Panc1 (cell line): Measurements from ENCODE around the gene KRT10. TPM values are rescaled to one million over a fixed set of nuclear protein-coding genes. Genes with fewer than 3 reads are reported as not detected.
A peak's percentile ranks its signal among the peaks of the same experiment; 100 is the strongest.

Source experiments
- ATAC-seq: fragments of 200-7000 bp; cut with Tn5 transposase; 2 replicates; pipeline ENCODE4 v1.9.1; 2020; ENCODE audit warnings: mild to moderate bottlenecking, moderate library complexity
- BruUV-seq: library from RNA; stranded (reverse); fragments of 400-500 nt; replicated peaks from 2 replicates; lab custom pipeline; 2021; lab: Mats Ljungman, UMichigan
- CTCF ChIA-PET: fragments of 300-600 bp; sonication (Branson Sonifier 250); formaldehyde crosslinking; loops from one replicate; lab custom pipeline; 2022; ENCODE audit warnings: antibody characterized with exemption; lab: Charles Lee
- POLR2A ChIA-PET: fragments of 300-600 bp; sonication (Branson Sonifier 250); formaldehyde crosslinking; loops from one replicate; lab custom pipeline; 2022; ENCODE audit warnings: antibody characterized with exemption; lab: Charles Lee
- DNase-seq: peaks from one replicate; pipeline ENCODE4 v3.0.0-alpha.2; 2010; ENCODE audit warnings: low read depth, low spot score
- H3K27ac ChIP-seq: 2 replicates; pipeline ENCODE4 v1.5.1; 2011; ENCODE audit warnings: mild to moderate bottlenecking, low read length, inconsistent platforms
- H3K27me3 ChIP-seq: fragments of 200-500 bp; sonication (Bioruptor generic); 2 replicates; pipeline ENCODE4 v1.6.0; 2014; ENCODE audit warnings: low read length, inconsistent platforms; ENCODE audit not compliant: control insufficient read depth, insufficient read depth
- H3K36me3 ChIP-seq: fragments of 200-500 bp; sonication (Bioruptor generic); 2 replicates; pipeline ENCODE4 v1.5.1; 2014; ENCODE audit warnings: inconsistent platforms, mild to moderate bottlenecking, low read length, moderate library complexity; ENCODE audit not compliant: control insufficient read depth, insufficient read depth
- H3K4me1 ChIP-seq: 2 replicates; pipeline ENCODE4 v1.5.1; 2011; ENCODE audit warnings: inconsistent platforms, mild to moderate bottlenecking, low read length, moderate library complexity; ENCODE audit not compliant: control insufficient read depth, insufficient read depth
- H3K4me3 ChIP-seq, 2 experiments: 2 replicates each; pipeline ENCODE4 v1.5.1; 2011 to 2012; ENCODE audit warnings: low read depth in 2 of 2, low read length in 2 of 2, mild to moderate bottlenecking in 2 of 2, inconsistent platforms in 1 of 2, moderate library complexity in 1 of 2
- H3K9me3 ChIP-seq: fragments of 200-500 bp; sonication (Bioruptor generic); 2 replicates; pipeline ENCODE4 v1.5.1; 2014; ENCODE audit warnings: low read depth, mild to moderate bottlenecking, inconsistent platforms, low read length, moderate library complexity; ENCODE audit not compliant: control insufficient read depth, insufficient read depth
- POLR2AphosphoS5 ChIP-seq: IDR thresholded peaks from 2 replicates; pipeline ENCODE4 v1.6.1; 2012; ENCODE audit warnings: mild to moderate bottlenecking, low read depth, low read length, moderate library complexity
- SIN3A ChIP-seq: IDR thresholded peaks from 2 replicates; pipeline ENCODE4 v1.6.1; 2012; ENCODE audit warnings: low read depth, mild to moderate bottlenecking, low read length, moderate library complexity, borderline replicate concordance; ENCODE audit not compliant: insufficient read depth
- TCF7L2 ChIP-seq: IDR thresholded peaks from 2 replicates; pipeline ENCODE4 v1.6.1; 2011; ENCODE audit warnings: mild to moderate bottlenecking, low read depth, low read length, inconsistent platforms
- in situ Hi-C: cut with HindIII; loops from 2 replicates; pipeline ENCODE4 v1.10.0; 2016; ENCODE audit warnings: low sequenced_read_pairs, low pct_unique_long_range_greater_than_20kb
- intact Hi-C: fragments of 100-400 bp; cut with micrococcal nuclease; formaldehyde crosslinking; loops from one replicate; pipeline ENCODE4 v1.10.0; 2022; ENCODE audit not compliant: unreplicated experiment
- total RNA-seq: library from RNA; stranded (reverse); gene quantifications from one replicate; pipeline ENCODE4 v1.2.1, GENCODE V29; 2021; ENCODE audit not compliant: unreplicated experiment
- TF ChIP-seq, protein P1 (sequence below), 2 experiments: IDR thresholded peaks; 2 replicates each; pipeline ENCODE4 v1.6.1; 2011 to 2012; ENCODE audit warnings: low read depth in 2 of 2, control low read depth in 1 of 2, low read length in 1 of 2, mild to moderate bottlenecking in 1 of 2, moderate library complexity in 1 of 2; ENCODE audit not compliant: insufficient read depth in 1 of 2
- TF ChIP-seq, protein P2 (sequence below): fragments of 450-650 bp; IDR thresholded peaks from 2 replicates; pipeline ENCODE4 v1.5.1; 2017; ENCODE audit warnings: mild to moderate bottlenecking

Gene KRT10
- total RNA-seq, 1 experiment from 2014 or later, result 70.8 TPM

DNA sequence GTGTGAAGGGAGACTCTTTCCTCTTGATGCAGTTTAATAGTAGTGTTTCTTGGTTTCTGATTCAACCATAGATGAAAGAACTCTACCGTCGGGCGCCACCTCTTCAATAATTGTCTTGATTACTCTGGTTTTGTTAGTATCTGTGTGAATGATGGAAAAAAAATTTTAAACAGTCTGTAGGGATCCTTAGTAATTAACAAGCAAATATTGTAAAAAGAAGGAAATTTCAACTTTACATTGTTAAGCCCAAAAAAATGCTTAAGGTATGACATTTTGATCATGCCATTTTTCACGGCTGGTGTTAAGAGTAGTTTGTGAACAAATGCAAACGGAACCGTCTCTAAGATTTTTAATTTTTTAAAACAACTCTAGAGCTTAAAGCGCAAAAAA lies 4.1 kb downstream of the KRT10 start:
- TF ChIP-seq, protein P1, sequence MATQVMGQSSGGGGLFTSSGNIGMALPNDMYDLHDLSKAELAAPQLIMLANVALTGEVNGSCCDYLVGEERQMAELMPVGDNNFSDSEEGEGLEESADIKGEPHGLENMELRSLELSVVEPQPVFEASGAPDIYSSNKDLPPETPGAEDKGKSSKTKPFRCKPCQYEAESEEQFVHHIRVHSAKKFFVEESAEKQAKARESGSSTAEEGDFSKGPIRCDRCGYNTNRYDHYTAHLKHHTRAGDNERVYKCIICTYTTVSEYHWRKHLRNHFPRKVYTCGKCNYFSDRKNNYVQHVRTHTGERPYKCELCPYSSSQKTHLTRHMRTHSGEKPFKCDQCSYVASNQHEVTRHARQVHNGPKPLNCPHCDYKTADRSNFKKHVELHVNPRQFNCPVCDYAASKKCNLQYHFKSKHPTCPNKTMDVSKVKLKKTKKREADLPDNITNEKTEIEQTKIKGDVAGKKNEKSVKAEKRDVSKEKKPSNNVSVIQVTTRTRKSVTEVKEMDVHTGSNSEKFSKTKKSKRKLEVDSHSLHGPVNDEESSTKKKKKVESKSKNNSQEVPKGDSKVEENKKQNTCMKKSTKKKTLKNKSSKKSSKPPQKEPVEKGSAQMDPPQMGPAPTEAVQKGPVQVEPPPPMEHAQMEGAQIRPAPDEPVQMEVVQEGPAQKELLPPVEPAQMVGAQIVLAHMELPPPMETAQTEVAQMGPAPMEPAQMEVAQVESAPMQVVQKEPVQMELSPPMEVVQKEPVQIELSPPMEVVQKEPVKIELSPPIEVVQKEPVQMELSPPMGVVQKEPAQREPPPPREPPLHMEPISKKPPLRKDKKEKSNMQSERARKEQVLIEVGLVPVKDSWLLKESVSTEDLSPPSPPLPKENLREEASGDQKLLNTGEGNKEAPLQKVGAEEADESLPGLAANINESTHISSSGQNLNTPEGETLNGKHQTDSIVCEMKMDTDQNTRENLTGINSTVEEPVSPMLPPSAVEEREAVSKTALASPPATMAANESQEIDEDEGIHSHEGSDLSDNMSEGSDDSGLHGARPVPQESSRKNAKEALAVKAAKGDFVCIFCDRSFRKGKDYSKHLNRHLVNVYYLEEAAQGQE (IDR thresholded peaks at IDR 0.05; ENCODE audit: insufficient read depth in 1 of 2, low read depth in 2 of 2, low read length in 1 of 2), result no peak
- TF ChIP-seq SIN3A, result no peak
- TF ChIP-seq POLR2AphosphoS5, result no peak
- no peak for TF ChIP-seq TCF7L2
- TF ChIP-seq, protein P2, sequence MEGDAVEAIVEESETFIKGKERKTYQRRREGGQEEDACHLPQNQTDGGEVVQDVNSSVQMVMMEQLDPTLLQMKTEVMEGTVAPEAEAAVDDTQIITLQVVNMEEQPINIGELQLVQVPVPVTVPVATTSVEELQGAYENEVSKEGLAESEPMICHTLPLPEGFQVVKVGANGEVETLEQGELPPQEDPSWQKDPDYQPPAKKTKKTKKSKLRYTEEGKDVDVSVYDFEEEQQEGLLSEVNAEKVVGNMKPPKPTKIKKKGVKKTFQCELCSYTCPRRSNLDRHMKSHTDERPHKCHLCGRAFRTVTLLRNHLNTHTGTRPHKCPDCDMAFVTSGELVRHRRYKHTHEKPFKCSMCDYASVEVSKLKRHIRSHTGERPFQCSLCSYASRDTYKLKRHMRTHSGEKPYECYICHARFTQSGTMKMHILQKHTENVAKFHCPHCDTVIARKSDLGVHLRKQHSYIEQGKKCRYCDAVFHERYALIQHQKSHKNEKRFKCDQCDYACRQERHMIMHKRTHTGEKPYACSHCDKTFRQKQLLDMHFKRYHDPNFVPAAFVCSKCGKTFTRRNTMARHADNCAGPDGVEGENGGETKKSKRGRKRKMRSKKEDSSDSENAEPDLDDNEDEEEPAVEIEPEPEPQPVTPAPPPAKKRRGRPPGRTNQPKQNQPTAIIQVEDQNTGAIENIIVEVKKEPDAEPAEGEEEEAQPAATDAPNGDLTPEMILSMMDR, result no peak
- Histone ChIP-seq H3K9me3 (no peaks in the 10 kb centered on the region), H3K4me3 (peak overlapping the region; percentile 71 to 90), H3K27me3 (no peaks in the 10 kb centered on the region), H3K27ac (peak overlapping the region; percentile 98), H3K4me1 (peaks cover 16% of the 10 kb centered on the region; the same call in 1 of the 2 replicates), H3K36me3 (peaks cover 8% of the 10 kb centered on the region; the same call in 1 of the 2 replicates)
- TSS peak; percentile 99 for BruUV-seq
- intact Hi-C loops, result no loop called here
- ATAC-seq (no peak), DNase-seq (no peak)
- CTCF ChIA-PET, result interaction anchor here (0.6 kb wide), 2 partner anchors 44 to 844 kb away, joined by 3 to 7 read pairs; no protein-coding TSS in a partner anchor
- POLR2A ChIA-PET, result interaction anchor here (0.6 to 1.1 kb wide), 4 partner anchors 9 to 573 kb away, joined by 3 to 7 read pairs (median 5); no protein-coding TSS in a partner anchor
- in situ Hi-C loops, result no loop called here

DNA sequence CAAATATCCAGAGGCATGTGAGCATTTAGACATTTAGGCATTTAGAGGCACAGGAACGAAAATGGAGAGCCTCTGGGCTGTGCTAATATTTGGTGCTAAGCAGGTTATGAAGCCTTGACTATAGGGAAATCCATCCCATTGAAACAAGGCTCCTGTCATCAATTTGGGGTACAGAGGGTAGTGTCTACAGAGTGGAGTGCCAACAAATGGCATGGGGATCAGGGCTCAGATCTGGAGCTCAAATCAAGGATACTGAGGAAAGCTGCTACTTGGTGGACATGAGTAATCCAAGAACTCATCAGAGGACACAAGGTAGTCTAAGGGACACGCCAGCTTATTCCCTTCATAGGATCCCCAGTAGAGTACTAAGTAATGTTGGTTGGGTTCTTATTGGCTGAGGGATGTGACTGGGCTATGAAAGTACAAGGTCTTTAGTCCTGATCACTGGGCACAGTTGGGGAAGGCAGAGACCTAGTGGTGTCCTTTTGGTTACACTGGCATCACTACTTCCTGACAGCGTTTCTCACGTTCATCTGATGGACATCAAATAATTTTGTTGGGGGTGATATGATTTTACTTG lies 5.2 kb downstream of the KRT10 start:
- intact Hi-C loops, result no loop called here
- BruUV-seq, result no TSS peak
- TF ChIP-seq, protein P1 (IDR thresholded peaks at IDR 0.05; ENCODE audit: insufficient read depth in 1 of 2, low read depth in 2 of 2, low read length in 1 of 2), result no peak
- no peak for TF ChIP-seq TCF7L2
- TF ChIP-seq POLR2AphosphoS5, result no peak; the same call in 1 of the 2 replicates
- TF ChIP-seq, protein P2, result no peak
- ChIA-PET CTCF (interaction anchor here (0.6 kb wide), 1 partner anchor 85 kb away, joined by 3 read pairs; no protein-coding TSS in a partner anchor), POLR2A (interaction anchor here (0.6 kb wide), 1 partner anchor 23 kb away, joined by 4 read pairs; no protein-coding TSS in a partner anchor)
- H3K27ac ChIP-seq, result no peak overlapping the region
- H3K9me3 ChIP-seq, result no peaks in the 10 kb centered on the region
- peaks cover 16% of the 10 kb centered on the region; the same call in 1 of the 2 replicates for H3K4me1 ChIP-seq
- peaks cover 8% of the 10 kb centered on the region; the same call in 1 of the 2 replicates for H3K36me3 ChIP-seq
- no peaks in the 10 kb centered on the region for H3K27me3 ChIP-seq
- ATAC-seq, result no peak
- H3K4me3 ChIP-seq, result no peak overlapping the region
- no peak for DNase-seq
- in situ Hi-C loops, result no loop called here
